ENCODE results near the gene IGSF22.
A peak's percentile ranks its signal among the peaks of the same experiment; 100 is the strongest.

IGSF22 gene

DNA sequence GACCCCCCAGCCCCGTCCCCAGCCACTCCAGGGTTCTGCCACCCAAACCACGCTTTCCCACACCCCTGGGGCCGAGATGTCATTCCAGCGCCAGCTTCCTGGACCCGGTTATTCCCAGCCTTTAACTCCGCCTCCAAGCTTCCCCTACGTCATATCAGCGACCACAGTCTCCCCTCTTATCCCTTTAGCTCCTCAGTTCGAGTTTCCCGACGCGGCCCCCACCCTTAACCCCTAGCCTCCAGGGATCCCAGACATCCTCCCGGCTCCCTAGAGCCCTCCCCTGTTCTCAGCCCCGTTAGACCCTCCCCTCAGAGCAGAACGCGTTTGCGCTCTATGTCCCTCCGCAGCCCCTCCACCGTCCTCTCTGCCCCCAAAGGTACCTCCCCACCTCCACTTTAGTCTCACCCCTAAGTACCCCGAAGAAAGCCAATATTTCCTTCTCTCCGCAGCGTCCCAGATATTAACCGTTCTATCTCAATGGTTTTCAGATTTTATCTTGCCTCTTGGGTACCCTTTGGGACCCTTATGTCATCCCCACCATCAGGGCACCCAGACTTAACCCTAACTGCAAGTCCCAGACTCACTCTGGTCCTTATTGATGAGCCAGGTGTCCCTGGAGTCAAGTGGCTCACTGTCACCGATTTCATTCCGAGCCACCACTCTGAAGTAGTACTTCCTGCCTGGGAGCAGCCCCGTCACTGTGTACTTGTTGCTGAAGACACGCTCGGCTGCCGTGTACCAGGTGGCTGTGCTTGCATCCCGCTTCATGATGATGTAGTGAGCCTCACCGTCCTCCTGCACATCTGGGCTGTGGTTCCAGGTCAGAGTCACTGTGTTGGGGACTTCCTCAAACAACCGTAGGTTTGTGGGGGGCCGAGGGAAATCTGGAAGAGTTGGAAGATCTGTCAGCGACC lies 19.4 kb downstream of the IGSF22 start:
- TF ChIP-seq, protein P1, sequence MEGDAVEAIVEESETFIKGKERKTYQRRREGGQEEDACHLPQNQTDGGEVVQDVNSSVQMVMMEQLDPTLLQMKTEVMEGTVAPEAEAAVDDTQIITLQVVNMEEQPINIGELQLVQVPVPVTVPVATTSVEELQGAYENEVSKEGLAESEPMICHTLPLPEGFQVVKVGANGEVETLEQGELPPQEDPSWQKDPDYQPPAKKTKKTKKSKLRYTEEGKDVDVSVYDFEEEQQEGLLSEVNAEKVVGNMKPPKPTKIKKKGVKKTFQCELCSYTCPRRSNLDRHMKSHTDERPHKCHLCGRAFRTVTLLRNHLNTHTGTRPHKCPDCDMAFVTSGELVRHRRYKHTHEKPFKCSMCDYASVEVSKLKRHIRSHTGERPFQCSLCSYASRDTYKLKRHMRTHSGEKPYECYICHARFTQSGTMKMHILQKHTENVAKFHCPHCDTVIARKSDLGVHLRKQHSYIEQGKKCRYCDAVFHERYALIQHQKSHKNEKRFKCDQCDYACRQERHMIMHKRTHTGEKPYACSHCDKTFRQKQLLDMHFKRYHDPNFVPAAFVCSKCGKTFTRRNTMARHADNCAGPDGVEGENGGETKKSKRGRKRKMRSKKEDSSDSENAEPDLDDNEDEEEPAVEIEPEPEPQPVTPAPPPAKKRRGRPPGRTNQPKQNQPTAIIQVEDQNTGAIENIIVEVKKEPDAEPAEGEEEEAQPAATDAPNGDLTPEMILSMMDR (IDR thresholded peaks at IDR 0.05): no peak
- DNase-seq (ENCODE audit: low spot score): no peak
- H3K4me3 ChIP-seq: peak overlapping the region; percentile 89
- peak overlapping the region; percentile 75 to 88 for H3K27ac ChIP-seq

DNA sequence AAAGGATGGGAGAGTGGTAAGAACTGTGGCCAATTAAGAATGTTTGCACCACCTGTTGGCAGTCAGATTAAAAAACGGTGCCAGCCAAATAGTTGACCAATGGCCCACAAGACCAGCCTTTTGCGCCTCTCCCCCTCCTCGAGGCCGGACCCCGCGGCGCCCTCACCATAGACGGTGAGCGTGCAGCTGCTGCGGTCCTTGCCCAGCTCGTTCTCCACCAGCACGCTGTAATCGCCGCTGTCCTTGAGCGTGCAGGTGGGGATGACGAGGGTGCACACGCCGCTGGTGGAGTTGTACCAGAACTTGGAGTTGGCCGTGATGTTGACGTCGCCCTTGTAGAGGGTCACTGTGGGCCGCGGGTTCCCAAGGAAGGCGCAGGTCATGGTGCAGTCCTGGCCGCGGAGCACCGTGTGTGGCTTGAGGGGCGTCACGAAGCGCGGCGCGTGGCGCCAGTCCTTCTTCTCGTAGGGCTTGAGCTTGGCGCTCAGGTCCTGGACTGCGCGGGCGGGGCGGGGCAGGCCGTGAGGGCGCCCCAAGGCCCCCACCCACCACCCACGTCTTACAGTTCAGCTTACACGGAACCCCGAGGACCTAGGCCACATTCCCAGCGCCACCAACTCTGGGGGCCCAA lies 20.2 kb downstream of the IGSF22 start:
- Histone ChIP-seq H3K27ac (peak overlapping the region; percentile 75 to 88), H3K4me3 (peak overlapping the region; percentile 89)
- no peak for DNase-seq (ENCODE audit: low spot score)
- TF ChIP-seq, protein P1 (IDR thresholded peaks at IDR 0.05): no peak

GRCh38 chr11:18704698-18705097 lies 21.3 kb downstream of the IGSF22 start:
- H3K4me3 ChIP-seq: no peak overlapping the region
- TF ChIP-seq, protein P1 (IDR thresholded peaks at IDR 0.05): no peak
- no peak overlapping the region for H3K27ac ChIP-seq
- DNase-seq (ENCODE audit: low spot score): no peak

- Histone ChIP-seq H3K4me3 (no peak overlapping the region), H3K27ac (no peak overlapping the region)
- no peak for DNase-seq (ENCODE audit: low spot score)
Measured at GRCh38 chr11:18704045-18704645, 21.8 kb downstream of the IGSF22 start.

DNA sequence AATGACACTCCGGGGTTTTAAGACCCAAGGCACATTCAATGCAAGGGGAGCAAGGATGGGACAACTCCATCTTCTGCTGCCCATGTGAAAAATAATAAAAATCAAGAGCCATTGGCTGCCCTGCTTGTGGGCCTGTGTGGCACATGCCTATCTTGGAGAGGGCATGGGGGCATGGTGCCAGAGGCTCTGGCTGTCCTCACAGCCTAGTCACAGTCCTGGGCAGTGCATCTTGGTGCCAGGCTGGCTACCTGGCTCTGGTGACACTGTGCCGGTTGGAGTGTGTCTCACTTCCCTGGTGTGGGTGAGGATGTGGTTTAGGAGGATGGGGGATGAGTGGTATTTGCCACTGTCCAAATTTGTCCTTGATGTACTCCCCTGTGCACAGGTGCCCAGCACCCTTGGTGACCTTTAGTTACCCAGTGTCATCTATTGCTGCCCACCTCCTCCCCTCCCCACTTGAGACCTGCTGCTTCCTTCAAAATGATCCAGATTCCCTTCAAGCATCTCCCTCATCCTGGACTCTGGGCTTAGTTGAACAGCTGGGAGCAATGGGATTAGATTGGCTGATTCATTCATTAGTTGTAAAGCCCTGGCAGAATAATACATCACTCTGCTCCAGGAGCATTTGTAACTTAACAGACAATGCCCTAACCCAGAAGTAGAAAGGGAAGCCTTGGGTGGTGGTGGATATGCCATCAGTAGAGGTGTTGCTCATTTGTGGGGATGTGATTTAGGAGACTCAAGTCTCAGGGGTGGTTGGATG lies 22.8 kb downstream of the IGSF22 start:
- H3K4me3 ChIP-seq: no peak overlapping the region
- DNase-seq (ENCODE audit: low spot score): no peak
- H3K27ac ChIP-seq: no peak overlapping the region
- TF ChIP-seq, protein P1 (IDR thresholded peaks at IDR 0.05): no peak

More at GRCh38 chr11:18704045-18704645, 21.8 kb downstream of the IGSF22 start:
- TF ChIP-seq, protein P1 (IDR thresholded peaks at IDR 0.05): no peak

DNA sequence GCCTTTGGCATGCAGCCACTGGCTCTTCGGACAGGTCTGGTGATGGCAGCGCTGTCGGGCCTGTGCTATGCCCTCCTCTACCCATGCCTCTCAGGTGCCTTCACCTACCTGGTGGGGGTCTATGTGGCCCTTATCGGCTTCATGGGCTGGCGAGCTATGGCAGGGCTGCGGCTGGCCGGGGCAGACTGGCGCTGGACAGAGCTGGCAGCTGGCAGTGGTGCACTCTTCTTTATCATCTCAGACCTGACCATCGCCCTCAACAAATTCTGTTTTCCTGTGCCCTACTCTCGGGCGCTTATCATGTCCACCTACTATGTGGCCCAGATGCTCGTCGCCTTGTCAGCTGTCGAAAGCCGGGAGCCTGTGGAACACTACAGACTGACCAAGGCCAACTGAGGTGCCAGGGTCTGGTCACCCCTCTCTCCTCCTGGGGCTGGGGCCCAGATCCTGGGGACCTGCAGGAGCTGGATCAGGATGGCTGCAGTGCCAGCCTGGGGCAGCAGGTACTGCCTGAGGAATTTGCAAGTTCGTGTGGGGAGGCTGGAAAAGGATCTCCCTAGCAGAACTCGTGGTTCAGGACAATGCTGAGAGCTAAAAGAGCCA lies 24.3 kb downstream of the IGSF22 start:
- TF ChIP-seq, protein P1 (IDR thresholded peaks at IDR 0.05): no peak
- no peak overlapping the region for H3K4me3 ChIP-seq
- no peak for DNase-seq (ENCODE audit: low spot score)
- no peak overlapping the region for H3K27ac ChIP-seq

Measured in coronary artery (tissue), 2 donors.